Measurements from ENCODE around the gene PNPO. TPM values are rescaled to one million over a fixed set of nuclear protein-coding genes. Genes with fewer than 3 reads are reported as not detected.

PNPO gene
- total and polyA plus RNA-seq, 2 of the 13 experiments (the other 11 are each of a cell fraction or from before 2014, with no cell fraction given), result 47.9 to 63.3 TPM

DNA sequence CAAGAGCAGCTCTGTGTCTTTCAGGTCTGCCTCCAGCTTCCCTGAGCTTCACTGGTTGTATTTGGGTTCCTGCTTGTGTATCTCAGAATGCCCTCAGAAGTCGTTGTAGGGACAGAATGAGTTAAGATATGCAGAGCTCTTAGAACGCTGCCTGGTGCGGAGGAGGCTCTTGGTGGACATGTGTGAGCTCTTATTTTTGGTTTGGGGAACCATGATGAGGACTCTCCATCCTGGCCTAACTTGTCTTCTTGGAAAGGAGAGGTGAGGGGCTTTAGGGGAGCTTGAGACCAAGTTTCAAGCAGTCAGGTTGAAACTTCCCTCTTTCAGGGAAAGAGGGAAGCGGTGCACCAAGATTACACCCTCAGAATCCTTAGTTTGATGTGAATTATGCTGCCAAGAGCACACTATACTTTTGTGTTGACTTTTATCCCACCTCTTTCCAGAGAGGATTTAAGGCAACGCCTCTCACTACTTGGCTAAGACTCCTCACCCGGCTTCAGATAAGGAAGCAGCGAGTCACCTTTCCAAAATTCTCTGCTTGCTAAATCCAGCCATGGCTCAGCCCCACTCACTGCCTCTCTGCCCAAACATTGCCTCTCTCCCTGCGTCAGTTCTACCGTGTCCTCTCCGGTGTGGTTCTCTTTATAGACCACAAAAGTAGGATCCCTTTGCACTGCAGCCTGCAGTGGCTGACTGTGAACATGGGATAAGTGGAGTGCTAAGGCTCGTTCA, 42.3 kb downstream of the PNPO start:
- Histone ChIP-seq H3K4me3 (replicated peaks in 1 of 3; ENCODE audit: insufficient read depth in 1 of 3, low read depth in 2 of 3, low read length in 3 of 3) (no peak overlapping the region), H3K27ac (ENCODE audit: extremely low read length, insufficient read depth, low read length) (no peak overlapping the region), H3K79me2 (ENCODE audit: insufficient read depth, low read length) (no peaks in the 10 kb centered on the region), H3K9ac (ENCODE audit: insufficient read depth, low read depth, low read length) (no peak overlapping the region), H3K9me3 (ENCODE audit: low read length) (no peaks in the 10 kb centered on the region), H3K27me3 (ENCODE audit: control insufficient read depth in 1 of 2, insufficient read depth in 2 of 2, low read length in 2 of 2) (no peaks in the 10 kb centered on the region; a peak in 1 of 5 replicates), H3K4me1 (ENCODE audit: insufficient read depth, low read length) (peaks cover 13% of the 10 kb centered on the region; the same call in 1 of the 2 replicates), H4K20me1 (ENCODE audit: insufficient read depth, low read length) (peaks cover 3% of the 10 kb centered on the region; the same call in 1 of the 2 replicates), H2AFZ (ENCODE audit: low read length) (no peak overlapping the region), H3K36me3 (replicated peaks in 1 of 2; ENCODE audit: control insufficient read depth in 1 of 2, insufficient read depth in 2 of 2, low read length in 2 of 2) (peaks cover 24 to 50% of the 10 kb centered on the region in 2 experiments), H3K4me2 (ENCODE audit: low read depth, low read length) (no peak overlapping the region)
- no TSS peak for BruUV-seq (replicated peaks)
- ATAC-seq (no peak), DNase-seq (ENCODE audit: low spot score) (no peak), FAIRE-seq (no peak)
- ChIA-PET POLR2A (interaction anchor here (1.5 kb wide), 1 partner anchor 13 kb away, joined by 4 read pairs; the partner anchor contains the start of gene CDK5RAP3), CTCF (ENCODE audit: low intra/inter-chr PET ratio, low total read pairs) (no interaction called here)
- intact Hi-C loops (cut with micrococcal nuclease; ENCODE audit: unreplicated experiment), result no loop called here
- TF ChIP-seq ELF4 (CRISPR knock-in tag; IDR thresholded peaks at IDR 0.05; ENCODE audit: borderline replicate concordance) (no peak), HOXA3 (CRISPR knock-in tag; IDR thresholded peaks at IDR 0.05) (no peak)
- TF ChIP-seq, protein P1, sequence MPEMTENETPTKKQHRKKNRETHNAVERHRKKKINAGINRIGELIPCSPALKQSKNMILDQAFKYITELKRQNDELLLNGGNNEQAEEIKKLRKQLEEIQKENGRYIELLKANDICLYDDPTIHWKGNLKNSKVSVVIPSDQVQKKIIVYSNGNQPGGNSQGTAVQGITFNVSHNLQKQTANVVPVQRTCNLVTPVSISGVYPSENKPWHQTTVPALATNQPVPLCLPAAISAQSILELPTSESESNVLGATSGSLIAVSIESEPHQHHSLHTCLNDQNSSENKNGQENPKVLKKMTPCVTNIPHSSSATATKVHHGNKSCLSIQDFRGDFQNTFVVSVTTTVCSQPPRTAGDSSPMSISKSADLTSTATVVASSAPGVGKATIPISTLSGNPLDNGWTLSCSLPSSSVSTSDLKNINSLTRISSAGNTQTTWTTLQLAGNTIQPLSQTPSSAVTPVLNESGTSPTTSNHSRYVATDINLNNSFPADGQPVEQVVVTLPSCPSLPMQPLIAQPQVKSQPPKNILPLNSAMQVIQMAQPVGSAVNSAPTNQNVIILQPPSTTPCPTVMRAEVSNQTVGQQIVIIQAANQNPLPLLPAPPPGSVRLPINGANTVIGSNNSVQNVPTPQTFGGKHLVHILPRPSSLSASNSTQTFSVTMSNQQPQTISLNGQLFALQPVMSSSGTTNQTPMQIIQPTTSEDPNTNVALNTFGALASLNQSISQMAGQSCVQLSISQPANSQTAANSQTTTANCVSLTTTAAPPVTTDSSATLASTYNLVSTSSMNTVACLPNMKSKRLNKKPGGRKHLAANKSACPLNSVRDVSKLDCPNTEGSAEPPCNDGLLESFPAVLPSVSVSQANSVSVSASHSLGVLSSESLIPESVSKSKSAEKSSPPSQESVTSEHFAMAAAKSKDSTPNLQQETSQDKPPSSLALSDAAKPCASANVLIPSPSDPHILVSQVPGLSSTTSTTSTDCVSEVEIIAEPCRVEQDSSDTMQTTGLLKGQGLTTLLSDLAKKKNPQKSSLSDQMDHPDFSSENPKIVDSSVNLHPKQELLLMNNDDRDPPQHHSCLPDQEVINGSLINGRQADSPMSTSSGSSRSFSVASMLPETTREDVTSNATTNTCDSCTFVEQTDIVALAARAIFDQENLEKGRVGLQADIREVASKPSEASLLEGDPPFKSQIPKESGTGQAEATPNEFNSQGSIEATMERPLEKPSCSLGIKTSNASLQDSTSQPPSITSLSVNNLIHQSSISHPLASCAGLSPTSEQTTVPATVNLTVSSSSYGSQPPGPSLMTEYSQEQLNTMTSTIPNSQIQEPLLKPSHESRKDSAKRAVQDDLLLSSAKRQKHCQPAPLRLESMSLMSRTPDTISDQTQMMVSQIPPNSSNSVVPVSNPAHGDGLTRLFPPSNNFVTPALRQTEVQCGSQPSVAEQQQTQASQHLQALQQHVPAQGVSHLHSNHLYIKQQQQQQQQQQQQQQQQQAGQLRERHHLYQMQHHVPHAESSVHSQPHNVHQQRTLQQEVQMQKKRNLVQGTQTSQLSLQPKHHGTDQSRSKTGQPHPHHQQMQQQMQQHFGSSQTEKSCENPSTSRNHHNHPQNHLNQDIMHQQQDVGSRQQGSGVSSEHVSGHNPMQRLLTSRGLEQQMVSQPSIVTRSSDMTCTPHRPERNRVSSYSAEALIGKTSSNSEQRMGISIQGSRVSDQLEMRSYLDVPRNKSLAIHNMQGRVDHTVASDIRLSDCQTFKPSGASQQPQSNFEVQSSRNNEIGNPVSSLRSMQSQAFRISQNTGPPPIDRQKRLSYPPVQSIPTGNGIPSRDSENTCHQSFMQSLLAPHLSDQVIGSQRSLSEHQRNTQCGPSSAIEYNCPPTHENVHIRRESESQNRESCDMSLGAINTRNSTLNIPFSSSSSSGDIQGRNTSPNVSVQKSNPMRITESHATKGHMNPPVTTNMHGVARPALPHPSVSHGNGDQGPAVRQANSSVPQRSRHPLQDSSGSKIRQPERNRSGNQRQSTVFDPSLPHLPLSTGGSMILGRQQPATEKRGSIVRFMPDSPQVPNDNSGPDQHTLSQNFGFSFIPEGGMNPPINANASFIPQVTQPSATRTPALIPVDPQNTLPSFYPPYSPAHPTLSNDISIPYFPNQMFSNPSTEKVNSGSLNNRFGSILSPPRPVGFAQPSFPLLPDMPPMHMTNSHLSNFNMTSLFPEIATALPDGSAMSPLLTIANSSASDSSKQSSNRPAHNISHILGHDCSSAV (CRISPR knock-in tag; IDR thresholded peaks at IDR 0.05; ENCODE audit: borderline replicate concordance), result no peak
- TF ChIP-seq, protein P2, sequence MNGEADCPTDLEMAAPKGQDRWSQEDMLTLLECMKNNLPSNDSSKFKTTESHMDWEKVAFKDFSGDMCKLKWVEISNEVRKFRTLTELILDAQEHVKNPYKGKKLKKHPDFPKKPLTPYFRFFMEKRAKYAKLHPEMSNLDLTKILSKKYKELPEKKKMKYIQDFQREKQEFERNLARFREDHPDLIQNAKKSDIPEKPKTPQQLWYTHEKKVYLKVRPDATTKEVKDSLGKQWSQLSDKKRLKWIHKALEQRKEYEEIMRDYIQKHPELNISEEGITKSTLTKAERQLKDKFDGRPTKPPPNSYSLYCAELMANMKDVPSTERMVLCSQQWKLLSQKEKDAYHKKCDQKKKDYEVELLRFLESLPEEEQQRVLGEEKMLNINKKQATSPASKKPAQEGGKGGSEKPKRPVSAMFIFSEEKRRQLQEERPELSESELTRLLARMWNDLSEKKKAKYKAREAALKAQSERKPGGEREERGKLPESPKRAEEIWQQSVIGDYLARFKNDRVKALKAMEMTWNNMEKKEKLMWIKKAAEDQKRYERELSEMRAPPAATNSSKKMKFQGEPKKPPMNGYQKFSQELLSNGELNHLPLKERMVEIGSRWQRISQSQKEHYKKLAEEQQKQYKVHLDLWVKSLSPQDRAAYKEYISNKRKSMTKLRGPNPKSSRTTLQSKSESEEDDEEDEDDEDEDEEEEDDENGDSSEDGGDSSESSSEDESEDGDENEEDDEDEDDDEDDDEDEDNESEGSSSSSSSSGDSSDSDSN (CRISPR knock-in tag; IDR thresholded peaks at IDR 0.05), result no peak
- in situ Hi-C loops (cut with HindIII; ENCODE audit: extremely low pct_ligation_motif_present, low pct_unique_long_range_greater_than_20kb), result no loop called here
- 93% methylated on average over 11 of the region's 11 CpGs for WGBS (ENCODE audit: low lambda C conversion rate)
